Panc1 (cell line): ENCODE results near the gene KLRD1.

Source experiments
- CTCF ChIP-seq: fragments of 450-650 bp; IDR thresholded peaks from 2 replicates; pipeline ENCODE4 v1.5.1; 2017; ENCODE audit warnings: mild to moderate bottlenecking
- TF ChIP-seq, protein P1 (sequence below), 2 experiments: IDR thresholded peaks; 2 replicates each; pipeline ENCODE4 v1.6.1; 2011 to 2012; ENCODE audit warnings: low read depth in 2 of 2, control low read depth in 1 of 2, low read length in 1 of 2, mild to moderate bottlenecking in 1 of 2, moderate library complexity in 1 of 2; ENCODE audit not compliant: insufficient read depth in 1 of 2

GRCh38 chr12:10368206-10369171 is 60.8 kb downstream of the KLRD1 start:
- no peak for TF ChIP-seq CTCF
- TF ChIP-seq, protein P1, sequence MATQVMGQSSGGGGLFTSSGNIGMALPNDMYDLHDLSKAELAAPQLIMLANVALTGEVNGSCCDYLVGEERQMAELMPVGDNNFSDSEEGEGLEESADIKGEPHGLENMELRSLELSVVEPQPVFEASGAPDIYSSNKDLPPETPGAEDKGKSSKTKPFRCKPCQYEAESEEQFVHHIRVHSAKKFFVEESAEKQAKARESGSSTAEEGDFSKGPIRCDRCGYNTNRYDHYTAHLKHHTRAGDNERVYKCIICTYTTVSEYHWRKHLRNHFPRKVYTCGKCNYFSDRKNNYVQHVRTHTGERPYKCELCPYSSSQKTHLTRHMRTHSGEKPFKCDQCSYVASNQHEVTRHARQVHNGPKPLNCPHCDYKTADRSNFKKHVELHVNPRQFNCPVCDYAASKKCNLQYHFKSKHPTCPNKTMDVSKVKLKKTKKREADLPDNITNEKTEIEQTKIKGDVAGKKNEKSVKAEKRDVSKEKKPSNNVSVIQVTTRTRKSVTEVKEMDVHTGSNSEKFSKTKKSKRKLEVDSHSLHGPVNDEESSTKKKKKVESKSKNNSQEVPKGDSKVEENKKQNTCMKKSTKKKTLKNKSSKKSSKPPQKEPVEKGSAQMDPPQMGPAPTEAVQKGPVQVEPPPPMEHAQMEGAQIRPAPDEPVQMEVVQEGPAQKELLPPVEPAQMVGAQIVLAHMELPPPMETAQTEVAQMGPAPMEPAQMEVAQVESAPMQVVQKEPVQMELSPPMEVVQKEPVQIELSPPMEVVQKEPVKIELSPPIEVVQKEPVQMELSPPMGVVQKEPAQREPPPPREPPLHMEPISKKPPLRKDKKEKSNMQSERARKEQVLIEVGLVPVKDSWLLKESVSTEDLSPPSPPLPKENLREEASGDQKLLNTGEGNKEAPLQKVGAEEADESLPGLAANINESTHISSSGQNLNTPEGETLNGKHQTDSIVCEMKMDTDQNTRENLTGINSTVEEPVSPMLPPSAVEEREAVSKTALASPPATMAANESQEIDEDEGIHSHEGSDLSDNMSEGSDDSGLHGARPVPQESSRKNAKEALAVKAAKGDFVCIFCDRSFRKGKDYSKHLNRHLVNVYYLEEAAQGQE (IDR thresholded peaks at IDR 0.05; ENCODE audit: insufficient read depth in 1 of 2, low read depth in 2 of 2, low read length in 1 of 2) = no peak
